ENCODE data around the gene PCCA.

PCCA gene

DNA sequence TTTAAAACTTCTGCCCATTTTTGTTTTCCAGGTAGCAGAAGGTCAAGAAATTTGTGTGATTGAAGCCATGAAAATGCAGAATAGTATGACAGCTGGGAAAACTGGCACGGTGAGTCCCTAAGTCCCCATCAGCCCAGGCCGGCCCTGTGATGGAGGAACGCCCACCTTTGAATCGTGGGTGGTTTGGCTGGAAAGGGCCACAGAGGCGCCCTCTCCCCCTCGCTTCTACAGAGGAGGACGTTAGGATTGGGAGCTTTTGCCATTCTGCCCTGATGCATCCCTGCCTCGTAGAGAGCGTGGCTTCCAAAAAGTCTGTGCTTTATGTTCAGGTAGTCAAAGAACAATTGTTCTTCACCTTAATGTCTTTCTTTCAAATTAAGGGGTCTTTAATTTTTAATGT, 438.8 kb downstream of the PCCA start:
- no peak overlapping the region for H3K4me3 ChIP-seq (ENCODE audit: low read length)
- no peak for TF ChIP-seq ZNF274 (IDR thresholded peaks at IDR 0.05; ENCODE audit: low read depth, low read length)

DNA sequence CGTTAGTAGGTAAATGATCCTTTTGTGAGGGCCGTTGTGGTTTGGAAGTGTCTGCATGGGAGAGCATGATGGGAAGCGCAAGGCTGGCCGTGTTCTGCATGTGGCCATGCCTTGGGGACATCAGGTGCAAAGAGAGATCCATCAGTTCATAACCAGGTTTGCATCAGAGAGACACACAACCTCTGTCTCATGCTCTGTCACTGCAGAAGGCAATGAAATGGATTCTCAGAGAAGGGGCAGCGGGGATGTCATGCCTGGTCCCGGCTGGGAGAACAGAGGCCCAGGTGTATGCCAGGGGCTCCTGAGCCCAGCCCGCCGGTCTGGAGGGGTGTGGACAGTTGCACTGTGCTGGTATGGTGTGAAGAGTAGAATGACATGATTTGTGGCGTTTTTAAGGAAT, 439.5 kb downstream of the PCCA start:
- TF ChIP-seq ZNF274 (IDR thresholded peaks at IDR 0.05; ENCODE audit: low read depth, low read length): no peak
- no peak overlapping the region for H3K4me3 ChIP-seq (ENCODE audit: low read length)

DNA sequence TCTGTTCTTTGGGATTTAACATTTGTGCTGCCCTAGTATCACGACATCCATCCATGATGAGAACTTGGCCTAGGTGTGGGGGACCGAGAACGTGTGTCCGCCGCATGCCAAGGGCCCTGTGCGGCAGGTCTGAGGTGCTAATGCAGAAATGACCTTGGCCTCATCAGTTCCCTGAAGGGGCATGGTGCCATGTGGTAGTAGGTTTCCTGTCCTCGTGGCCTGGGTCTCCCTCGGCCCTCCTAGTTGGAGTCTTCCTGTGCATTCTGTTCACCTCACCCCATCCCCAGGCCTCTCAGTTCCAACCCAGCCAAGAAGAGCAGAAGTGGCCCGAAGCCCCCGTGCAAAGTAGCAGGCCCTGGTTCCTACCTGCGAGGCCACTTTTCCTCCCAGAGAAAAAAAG, 439.9 kb downstream of the PCCA start:
- no peak overlapping the region for H3K4me3 ChIP-seq (ENCODE audit: low read length)
- TF ChIP-seq ZNF274 (IDR thresholded peaks at IDR 0.05; ENCODE audit: low read depth, low read length): no peak

DNA sequence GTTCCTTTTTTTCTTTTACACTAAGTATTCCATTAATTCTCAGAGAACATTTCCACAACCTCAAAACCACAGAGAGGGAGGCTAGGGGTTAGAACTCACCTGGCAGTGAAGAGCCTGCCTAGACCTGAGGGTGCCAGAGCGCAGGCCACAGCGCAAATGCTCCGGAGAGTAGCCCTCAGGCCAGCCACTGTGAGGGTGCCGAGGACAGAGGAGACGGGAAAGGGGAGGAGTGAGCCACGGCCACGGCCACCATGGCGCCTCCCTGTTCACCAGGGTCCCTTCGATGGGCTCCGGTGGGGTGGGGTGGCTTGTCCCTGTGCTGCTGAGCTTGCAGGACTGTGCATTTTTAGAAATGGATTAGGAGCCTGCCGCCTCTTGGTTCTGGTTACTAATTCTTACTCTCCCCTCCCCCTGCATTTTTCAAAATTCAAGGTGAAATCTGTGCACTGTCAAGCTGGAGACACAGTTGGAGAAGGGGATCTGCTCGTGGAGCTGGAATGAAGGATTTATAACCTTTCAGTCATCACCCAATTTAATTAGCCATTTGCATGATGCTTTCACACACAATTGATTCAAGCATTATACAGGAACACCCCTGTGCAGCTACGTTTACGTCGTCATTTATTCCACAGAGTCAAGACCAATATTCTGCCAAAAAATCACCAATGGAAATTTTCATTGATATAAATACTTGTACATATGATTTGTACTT, 440.9 kb downstream of the PCCA start:
- no peak overlapping the region for H3K4me3 ChIP-seq (ENCODE audit: low read length)
- no peak for TF ChIP-seq ZNF274 (IDR thresholded peaks at IDR 0.05; ENCODE audit: low read depth, low read length)

DNA sequence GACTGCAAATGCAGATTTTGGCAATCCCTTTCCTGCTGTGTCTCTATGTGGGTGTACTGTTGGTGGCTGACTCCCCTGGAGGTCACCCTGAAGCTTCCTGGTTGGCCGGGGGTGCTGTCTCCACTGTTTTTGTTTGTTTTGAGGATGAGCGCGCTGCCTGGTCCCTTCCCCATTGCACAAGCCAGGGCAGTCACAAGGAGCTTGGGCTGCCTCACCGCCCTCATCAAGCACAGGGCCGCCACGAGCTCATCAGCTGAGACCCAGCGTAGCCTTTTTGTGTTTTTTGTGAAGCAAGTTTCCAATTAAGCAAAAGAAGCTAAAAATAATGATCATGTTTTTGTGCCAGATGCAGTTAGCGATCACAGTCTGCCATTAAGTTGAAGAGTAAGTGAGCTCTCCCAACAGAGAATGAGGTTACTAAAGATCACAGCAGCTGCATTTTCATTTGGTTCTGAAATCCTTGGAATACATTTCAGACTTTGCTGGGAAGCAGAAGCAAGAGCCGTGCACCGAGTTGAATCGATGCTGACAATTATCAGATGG, 441.8 kb downstream of the PCCA start:
- H3K4me3 ChIP-seq (ENCODE audit: low read length): no peak overlapping the region
- TF ChIP-seq ZNF274 (IDR thresholded peaks at IDR 0.05; ENCODE audit: low read depth, low read length): no peak

DNA sequence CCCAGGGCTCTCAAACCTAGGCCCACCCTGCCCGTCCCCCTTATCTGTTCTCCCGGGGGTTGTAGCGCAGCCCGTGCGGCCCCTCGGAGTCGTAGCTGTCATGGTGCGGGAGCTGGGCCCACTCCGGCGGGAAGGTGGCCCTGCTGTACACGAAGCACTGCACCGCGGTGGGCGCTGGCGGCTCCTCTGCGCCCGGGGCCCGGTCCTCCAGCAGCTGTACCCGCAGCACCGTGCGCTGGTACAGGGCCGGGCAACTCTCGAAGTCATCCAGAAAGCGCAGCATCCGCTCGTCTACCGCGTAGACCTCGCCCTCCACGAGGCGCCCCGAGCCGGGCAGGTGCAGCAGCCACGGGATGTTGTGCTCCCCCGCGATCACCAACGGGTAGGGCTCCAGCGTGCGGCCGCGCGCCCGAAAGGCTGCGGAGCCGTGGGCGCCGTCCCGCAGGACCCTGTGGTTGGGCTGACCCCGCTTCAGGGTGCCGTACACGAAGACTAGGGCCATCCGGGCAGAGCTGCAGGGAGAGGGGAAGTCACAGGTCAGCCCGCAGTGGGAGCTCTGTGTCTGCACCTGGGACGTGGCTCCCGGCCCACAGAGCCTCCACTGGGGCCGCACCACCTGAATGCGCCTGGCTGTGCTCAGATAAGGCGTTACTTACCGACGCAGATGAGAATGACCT, 443.3 kb downstream of the PCCA start:
- no peak for TF ChIP-seq ZNF274 (IDR thresholded peaks at IDR 0.05; ENCODE audit: low read depth, low read length)
- no peak overlapping the region for H3K4me3 ChIP-seq (ENCODE audit: low read length)

DNA sequence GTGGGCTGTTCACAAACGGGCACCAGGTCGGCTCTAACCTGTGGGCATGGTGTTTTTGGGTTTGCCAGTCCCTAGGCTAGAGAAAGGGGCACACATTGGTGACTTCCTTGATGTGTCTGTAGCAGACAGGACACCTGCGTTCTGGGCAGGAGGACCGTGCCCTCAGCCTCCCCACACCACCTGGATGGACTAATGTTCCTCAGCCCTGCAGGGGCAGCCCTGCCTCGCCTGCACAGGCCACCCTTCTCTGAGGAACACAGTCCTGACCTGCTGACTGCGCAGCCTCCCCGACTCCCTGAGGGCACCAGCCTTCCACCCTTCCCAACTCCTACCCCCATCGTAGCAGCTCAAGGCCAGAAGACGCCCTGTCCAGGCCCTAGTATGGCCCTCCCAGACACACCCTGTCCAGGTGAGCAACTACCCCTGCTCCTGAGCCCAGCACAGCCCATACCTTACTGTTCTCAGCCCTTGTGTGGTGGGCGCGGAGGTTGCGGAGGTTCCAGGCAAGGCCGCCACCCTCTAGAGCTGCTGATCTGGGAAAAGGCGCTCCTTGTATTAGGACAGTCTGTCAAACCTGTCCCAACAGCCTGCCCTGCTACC, 444.0 kb downstream of the PCCA start:
- no peak for TF ChIP-seq ZNF274 (IDR thresholded peaks at IDR 0.05; ENCODE audit: low read depth, low read length)
- no peak overlapping the region for H3K4me3 ChIP-seq (ENCODE audit: low read length)

DNA sequence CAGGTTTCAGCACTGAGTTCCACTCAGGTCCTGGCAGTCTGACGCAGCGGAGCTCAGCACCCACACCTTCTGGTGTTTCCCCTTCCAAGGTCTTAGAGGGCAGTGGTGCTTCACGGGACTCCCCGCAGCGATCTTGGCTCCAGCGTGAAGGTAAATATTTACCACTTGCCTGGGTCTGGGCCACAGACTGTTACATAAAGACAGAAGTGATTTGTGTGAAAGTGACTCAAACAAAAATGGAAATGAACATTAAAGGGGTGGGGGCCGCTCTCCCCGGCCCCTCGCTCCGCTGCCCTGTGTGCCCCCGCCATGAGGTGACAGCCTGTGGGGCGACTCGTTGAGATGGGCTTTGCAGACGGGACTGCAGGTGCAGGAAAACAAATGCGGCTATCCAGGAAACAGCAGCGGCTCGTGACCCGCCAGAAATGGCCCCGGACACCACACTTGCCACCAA, 444.7 kb downstream of the PCCA start:
- H3K4me3 ChIP-seq (ENCODE audit: low read length): no peak overlapping the region

DNA sequence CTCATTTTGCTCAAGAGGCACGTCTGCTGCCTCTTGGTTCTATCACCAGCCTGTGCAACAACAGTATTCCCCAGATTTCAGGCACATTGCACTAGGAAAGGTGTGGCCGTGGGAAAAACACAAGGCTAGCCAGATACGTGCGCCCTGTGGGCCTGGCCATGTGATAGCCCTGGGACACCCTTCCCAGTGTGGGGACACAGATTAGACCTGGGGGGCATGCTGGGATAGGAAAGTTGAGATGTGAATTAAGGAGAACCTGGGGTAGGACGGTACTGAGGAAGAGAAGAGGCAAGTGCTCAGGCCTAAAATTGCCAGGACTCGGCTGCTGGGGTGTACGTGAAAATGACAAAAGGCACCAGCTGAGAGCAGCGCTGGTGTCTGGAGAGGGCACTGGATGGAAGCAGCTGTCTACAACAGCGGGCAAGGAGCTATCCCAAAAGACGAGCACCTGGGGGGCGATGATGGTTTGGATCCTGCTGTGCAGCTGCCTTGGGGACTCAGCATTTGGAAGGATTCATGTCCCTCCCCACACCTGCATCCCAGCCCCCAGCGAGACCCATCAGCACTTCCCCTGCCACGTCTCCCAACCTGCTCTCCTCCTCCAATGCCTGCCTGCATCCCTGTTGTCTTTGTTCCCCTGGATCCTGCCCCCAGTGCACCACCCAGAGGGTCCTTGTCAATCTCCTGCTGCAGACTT, 445.4 kb downstream of the PCCA start:
- no peak overlapping the region for H3K4me3 ChIP-seq (ENCODE audit: low read length)
- no peak for TF ChIP-seq ZNF274 (IDR thresholded peaks at IDR 0.05; ENCODE audit: low read depth, low read length)

More for the DNA sequence above, 444.7 kb downstream of the PCCA start:
- no peak for TF ChIP-seq ZNF274 (IDR thresholded peaks at IDR 0.05; ENCODE audit: low read depth, low read length)

DNA sequence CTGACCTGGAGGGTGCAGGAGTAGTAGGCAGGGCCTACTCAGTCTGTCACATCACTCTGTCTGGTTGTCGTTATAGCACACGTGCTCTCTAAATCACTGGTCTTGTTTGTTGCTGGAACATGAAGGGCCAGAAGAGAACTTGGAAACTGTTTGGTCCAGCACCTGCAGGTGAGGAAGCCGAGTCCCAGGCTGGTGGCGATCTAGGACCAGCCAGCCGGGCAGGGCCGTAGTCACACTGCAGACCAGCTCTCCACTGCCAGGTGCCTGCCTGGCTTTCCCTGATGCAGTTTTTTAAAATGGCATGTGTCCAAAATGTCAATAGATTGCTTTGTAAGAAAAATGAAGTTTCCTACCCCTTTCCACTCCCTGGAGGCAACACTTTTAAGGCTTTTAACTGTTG, 446.0 kb downstream of the PCCA start:
- no peak overlapping the region for H3K4me3 ChIP-seq (ENCODE audit: low read length)
- TF ChIP-seq ZNF274 (IDR thresholded peaks at IDR 0.05; ENCODE audit: low read depth, low read length): no peak

DNA sequence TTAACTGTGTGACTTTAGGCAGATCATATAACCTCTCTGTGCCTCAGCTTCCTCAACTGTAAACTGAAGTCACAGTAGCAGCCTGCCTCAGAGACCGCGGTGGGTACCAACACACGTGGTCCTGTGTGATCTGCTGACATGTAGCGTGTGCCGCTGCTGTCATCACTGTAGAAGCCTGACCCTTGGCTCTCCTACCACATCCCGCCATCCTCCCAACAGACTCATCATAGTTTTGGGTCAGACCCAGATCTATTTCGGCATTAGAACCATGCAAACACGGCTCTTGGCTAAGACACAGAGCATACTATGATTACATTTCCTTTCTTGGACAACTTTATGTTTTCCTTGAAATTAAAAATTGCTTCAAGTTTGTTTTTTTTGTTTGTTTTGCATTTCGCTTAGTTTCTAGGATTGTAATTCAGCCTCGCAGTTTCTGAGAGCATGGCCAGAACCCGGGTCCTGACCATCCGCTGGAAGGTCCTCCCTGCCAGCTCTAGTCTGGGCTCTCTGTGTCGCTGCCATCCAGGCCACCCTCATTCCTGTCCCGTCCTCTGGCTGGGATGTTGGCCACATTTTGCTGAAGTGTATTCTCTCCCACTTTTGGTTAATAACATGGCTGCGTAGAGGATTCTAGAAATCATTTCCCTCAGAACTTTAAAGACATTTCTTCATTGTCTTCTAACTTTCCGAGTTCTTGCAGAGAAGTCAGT, 446.7 kb downstream of the PCCA start:
- no peak for TF ChIP-seq ZNF274 (IDR thresholded peaks at IDR 0.05; ENCODE audit: low read depth, low read length)

DNA sequence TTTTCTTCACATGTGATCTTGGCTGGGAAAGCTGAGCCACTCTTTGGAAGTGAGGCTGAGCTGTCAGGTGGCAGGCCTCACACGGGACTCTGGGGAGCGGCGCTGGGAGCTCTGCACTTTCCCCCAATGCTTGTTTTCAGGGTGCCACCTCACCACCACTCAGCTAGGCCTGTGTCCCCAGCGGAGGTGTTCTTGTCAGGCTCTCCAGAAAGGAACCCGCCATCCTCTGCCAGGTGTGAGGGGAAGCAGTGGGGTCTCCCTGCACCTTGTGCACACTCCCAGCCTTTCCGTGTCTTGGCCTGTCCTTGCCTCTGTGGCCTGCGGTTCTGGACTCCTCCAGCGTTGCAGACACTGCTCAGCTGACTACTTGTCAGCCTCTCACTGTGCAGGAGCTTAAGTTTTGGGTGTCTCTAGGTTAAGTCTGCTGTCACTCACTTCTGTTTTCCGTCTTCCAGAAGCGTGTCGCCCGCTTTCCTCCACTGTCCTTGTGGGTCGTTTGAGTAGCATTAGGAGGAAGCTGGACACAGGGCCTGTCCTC, 447.8 kb downstream of the PCCA start:
- no peak for TF ChIP-seq ZNF274 (IDR thresholded peaks at IDR 0.05; ENCODE audit: low read depth, low read length)
- no peak overlapping the region for H3K4me3 ChIP-seq (ENCODE audit: low read length)

More for the DNA sequence above, 446.7 kb downstream of the PCCA start:
- H3K4me3 ChIP-seq (ENCODE audit: low read length): no peak overlapping the region

DNA sequence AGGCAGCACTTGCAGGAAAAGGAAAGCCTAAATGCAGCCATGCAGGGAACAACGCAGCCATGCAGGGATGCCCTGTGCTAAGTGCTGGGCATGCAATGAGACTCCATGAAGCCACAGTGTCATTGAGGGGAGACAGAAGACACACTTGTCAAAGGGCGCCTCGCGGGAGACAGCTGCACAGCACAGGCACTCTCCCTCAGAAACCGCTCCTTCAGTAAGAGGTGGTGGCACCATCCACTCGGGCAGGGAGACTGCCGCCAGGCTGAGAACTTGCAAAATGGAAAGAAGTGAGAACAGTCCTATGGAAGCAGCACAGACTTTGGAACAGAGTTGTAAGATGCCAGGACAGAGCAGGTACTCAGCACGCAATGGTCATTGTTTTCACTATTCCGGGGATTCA, 448.6 kb downstream of the PCCA start:
- TF ChIP-seq ZNF274 (IDR thresholded peaks at IDR 0.05; ENCODE audit: low read depth, low read length): no peak
- H3K4me3 ChIP-seq (ENCODE audit: low read length): no peak overlapping the region

All from GM08714 (cell line).